ENCODE data around the gene CIAO3. TPM values are rescaled to one million over a fixed set of nuclear protein-coding genes. Genes with fewer than 3 reads are reported as not detected.
A peak's percentile ranks its signal among the peaks of the same experiment; 100 is the strongest.

The CIAO3 gene
- total RNA-seq, 1 experiment from 2014 or later = 44.5 TPM

- no peaks in the 10 kb centered on the region for H3K9me3 Mint-ChIP-seq (ENCODE audit: unreplicated experiment)
- no peak overlapping the region for H3K27ac Mint-ChIP-seq (ENCODE audit: unreplicated experiment)
- Histone ChIP-seq H3K9me3 (no peaks in the 10 kb centered on the region), H3K36me3 (ENCODE audit: control insufficient read depth, insufficient read depth, low read length) (no peaks in the 10 kb centered on the region; the same call in 1 of the 2 replicates), H3K27me3 (replicated peaks; ENCODE audit: control insufficient read depth, insufficient read depth, low read length) (no peaks in the 10 kb centered on the region), H3K4me1 (no peaks in the 10 kb centered on the region), H3K4me3 (ENCODE audit: low read depth, low read length) (no peak overlapping the region)
- POLR2A ChIA-PET = no interaction called here
- CTCF ChIA-PET = no interaction called here
- H3K27me3 Mint-ChIP-seq (ENCODE audit: insufficient read depth, unreplicated experiment) = no peaks in the 10 kb centered on the region
- BruUV-seq (replicated peaks) = no TSS peak
- DNase-seq = no peak
- TF ChIP-seq CTCF (IDR thresholded peaks at IDR 0.05; ENCODE audit: insufficient read depth in 1 of 2, low read depth in 1 of 2, low read length in 1 of 2, severe bottlenecking in 1 of 2, unreplicated experiment in 1 of 2) = no peak
- H3K4me3 Mint-ChIP-seq (ENCODE audit: unreplicated experiment) = no peak overlapping the region
- no peaks in the 10 kb centered on the region for H3K4me1 Mint-ChIP-seq (ENCODE audit: low read depth, unreplicated experiment)
- intact Hi-C loops (cut with micrococcal nuclease; ENCODE audit: unreplicated experiment) = no loop called here
- peaks cover 47% of the 10 kb centered on the region for H3K36me3 Mint-ChIP-seq (ENCODE audit: insufficient read depth, unreplicated experiment)
Observed at GRCh38 chr16:734208-734980, 6.4 kb downstream of the CIAO3 start.

- ChIA-PET CTCF (interaction anchor here (0.9 kb wide), 1 partner anchor 9 kb away, joined by 4 read pairs; no protein-coding TSS in a partner anchor), POLR2A (no interaction called here)
- Mint-ChIP-seq H3K27ac (ENCODE audit: unreplicated experiment) (no peak overlapping the region), H3K9me3 (ENCODE audit: unreplicated experiment) (no peaks in the 10 kb centered on the region), H3K4me1 (ENCODE audit: low read depth, unreplicated experiment) (no peaks in the 10 kb centered on the region), H3K4me3 (ENCODE audit: unreplicated experiment) (no peak overlapping the region), H3K27me3 (ENCODE audit: insufficient read depth, unreplicated experiment) (no peaks in the 10 kb centered on the region), H3K36me3 (ENCODE audit: insufficient read depth, unreplicated experiment) (peaks cover 49% of the 10 kb centered on the region)
- no peak overlapping the region for H3K4me3 ChIP-seq (ENCODE audit: low read depth, low read length)
- H3K36me3 ChIP-seq (ENCODE audit: control insufficient read depth, insufficient read depth, low read length) = no peaks in the 10 kb centered on the region; the same call in 1 of the 2 replicates
- DNase-seq = peak in 1 of 2 experiments; percentile 51
- H3K4me1 ChIP-seq = no peaks in the 10 kb centered on the region
- BruUV-seq (replicated peaks) = no TSS peak
- H3K9me3 ChIP-seq = no peaks in the 10 kb centered on the region
- no peaks in the 10 kb centered on the region for H3K27me3 ChIP-seq (replicated peaks; ENCODE audit: control insufficient read depth, insufficient read depth, low read length)
- intact Hi-C loops (cut with micrococcal nuclease; ENCODE audit: unreplicated experiment) = no loop called here
- TF ChIP-seq CTCF (IDR thresholded peaks at IDR 0.05; ENCODE audit: insufficient read depth in 1 of 2, low read depth in 1 of 2, low read length in 1 of 2, severe bottlenecking in 1 of 2, unreplicated experiment in 1 of 2) = peak; percentile 36 to 41
Observed at GRCh38 chr16:733382-734207, 7.2 kb downstream of the CIAO3 start.

GRCh38 chr16:732936-733335, 7.9 kb downstream of the CIAO3 start:
- peak in 1 of 2 experiments; percentile 24 for TF ChIP-seq CTCF (IDR thresholded peaks at IDR 0.05; ENCODE audit: insufficient read depth in 1 of 2, low read depth in 1 of 2, low read length in 1 of 2, severe bottlenecking in 1 of 2, unreplicated experiment in 1 of 2)
- Mint-ChIP-seq H3K9me3 (ENCODE audit: unreplicated experiment) (no peaks in the 10 kb centered on the region), H3K4me1 (ENCODE audit: low read depth, unreplicated experiment) (no peaks in the 10 kb centered on the region), H3K27ac (ENCODE audit: unreplicated experiment) (no peak overlapping the region), H3K36me3 (ENCODE audit: insufficient read depth, unreplicated experiment) (peaks cover 45% of the 10 kb centered on the region), H3K27me3 (ENCODE audit: insufficient read depth, unreplicated experiment) (no peaks in the 10 kb centered on the region), H3K4me3 (ENCODE audit: unreplicated experiment) (no peak overlapping the region)
- H3K9me3 ChIP-seq = no peaks in the 10 kb centered on the region
- H3K36me3 ChIP-seq (ENCODE audit: control insufficient read depth, insufficient read depth, low read length) = no peaks in the 10 kb centered on the region; the same call in 1 of the 2 replicates
- no peak overlapping the region for H3K4me3 ChIP-seq (ENCODE audit: low read depth, low read length)
- H3K4me1 ChIP-seq = no peaks in the 10 kb centered on the region
- intact Hi-C loops (cut with micrococcal nuclease; ENCODE audit: unreplicated experiment) = no loop called here
- ChIA-PET CTCF (interaction anchor here (0.9 kb wide), 1 partner anchor 9 kb away, joined by 4 read pairs; no protein-coding TSS in a partner anchor), POLR2A (no interaction called here)
- no peak for DNase-seq
- no TSS peak for BruUV-seq (replicated peaks)
- H3K27me3 ChIP-seq (replicated peaks; ENCODE audit: control insufficient read depth, insufficient read depth, low read length) = no peaks in the 10 kb centered on the region
